Gastroesophageal sphincter (tissue), 4 donors: ENCODE data around the gene OGFOD3. TPM values are rescaled to one million over a fixed set of nuclear protein-coding genes. Genes with fewer than 3 reads are reported as not detected.

Source experiments
- ATAC-seq: fragments of 150-250 bp; one replicate; pipeline ENCODE4 v1.9.1; 2016; ENCODE audit warnings: mild to moderate bottlenecking, moderate library complexity
- H3K27ac ChIP-seq, 4 donors: fragments of 200-600 bp; sonication (generic) in 3 of 4; 1 replicate in 3 of 4; 2 replicates in 1 of 4; pipeline ENCODE4 v1.5.1; 2016 to 2019
- H3K27me3 ChIP-seq: fragments of 200-600 bp; sonication (generic); one replicate; pipeline ENCODE4 v1.5.1; 2019
- H3K36me3 ChIP-seq, 2 donors: fragments of 200-600 bp; sonication (generic); one replicate each; pipeline ENCODE4 v1.5.1; 2019; ENCODE audit warnings: control low read depth in 1 of 2
- H3K4me1 ChIP-seq, 3 donors: fragments of 200-600 bp; sonication (generic); 1 replicate in 2 of 3; 2 replicates in 1 of 3; pipeline ENCODE4 v1.5.1; 2016 to 2019; ENCODE audit warnings: control low read depth in 2 of 3
- H3K4me3 ChIP-seq, 2 donors: fragments of 200-600 bp; sonication (generic); one replicate each; pipeline ENCODE4 v1.5.1; 2019; ENCODE audit warnings: mild to moderate bottlenecking in 1 of 2, moderate library complexity in 1 of 2
- H3K9me3 ChIP-seq, 3 donors: fragments of 200-600 bp; sonication (generic); one replicate each; pipeline ENCODE4 v1.5.1; 2017 to 2019; ENCODE audit warnings: control low read depth in 2 of 3
- EP300 ChIP-seq: sonication (generic); formaldehyde crosslinking; IDR thresholded peaks from one replicate; pipeline ENCODE4 v1.6.1; 2017; ENCODE audit warnings: antibody characterized with exemption, mild to moderate bottlenecking
- POLR2A ChIP-seq, 2 donors: fragments of 450-650 bp; IDR thresholded peaks; one replicate each; pipeline ENCODE4 v1.6.1; 2017; ENCODE audit warnings: antibody characterized with exemption in 2 of 2, mild to moderate bottlenecking in 2 of 2, moderate library complexity in 1 of 2
- POLR2AphosphoS5 ChIP-seq: sonication (generic); formaldehyde crosslinking; IDR thresholded peaks from one replicate; pipeline ENCODE4 v1.6.1; 2017; ENCODE audit warnings: antibody characterized with exemption
- WGBS, 2 donors: methylation state at CpG; one replicate each; pipeline ENCODE4 v1.1.5; 2018; ENCODE audit warnings: low coverage in 1 of 2; 5-methylcytosine and 5-hydroxymethylcytosine counted together
- total RNA-seq, 4 donors: library from RNA; depleted of rRNA; stranded (reverse); fragments of >200 nt; gene quantifications; one replicate each; pipeline ENCODE4 v1.1.0, GENCODE V29; 2016
- TF ChIP-seq, protein P1 (sequence below), 4 experiments: fragments of 200-600 bp in 2 of 4; fragments of 450-650 bp in 2 of 4; sonication (generic) in 1 of 4; IDR thresholded peaks; one replicate each; pipeline ENCODE4 v1.5.1; 2017 to 2019; ENCODE audit warnings: antibody characterized with exemption in 4 of 4, mild to moderate bottlenecking in 2 of 4, moderate library complexity in 2 of 4

OGFOD3 gene
- total RNA-seq, 4 donors from 2014 or later: 26.4 to 39.5 (median 28.8) TPM

DNA sequence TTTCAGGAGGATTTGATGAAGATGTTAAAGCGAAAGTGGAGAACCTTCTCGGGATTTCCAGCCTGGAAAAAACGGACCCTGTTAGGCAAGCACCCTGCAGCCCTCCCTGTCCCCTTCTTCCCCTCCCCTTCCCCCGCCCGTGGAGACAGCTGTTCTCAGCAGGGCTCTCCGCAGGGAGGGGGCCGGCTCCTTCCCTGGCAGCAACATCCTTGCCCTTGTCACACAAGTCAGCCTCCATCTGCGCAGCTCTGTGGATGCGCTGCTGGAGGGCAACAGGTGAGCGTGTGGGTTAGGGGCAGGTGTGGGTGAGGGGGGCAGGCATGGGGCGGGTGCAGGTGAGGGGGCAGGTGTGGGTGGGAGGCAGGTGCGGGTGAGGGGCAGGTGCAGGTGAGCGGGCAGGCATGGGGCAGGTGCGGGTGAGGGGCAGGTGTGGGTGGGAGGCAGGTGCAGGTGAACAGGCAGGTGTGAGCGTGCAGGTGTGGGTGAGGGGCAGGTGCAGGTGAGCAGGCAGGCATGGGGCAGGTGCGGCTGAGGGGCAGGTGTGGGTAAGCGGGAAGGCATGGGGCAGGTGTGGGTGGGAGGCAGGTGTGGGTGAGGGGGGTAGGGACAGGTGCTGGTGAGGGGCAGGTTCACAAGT, 22.7 kb upstream of the OGFOD3 start:
- Histone ChIP-seq H3K36me3 (peaks cover 0 to 78% of the 10 kb centered on the region in 2 donors), H3K27me3 (no peaks in the 10 kb centered on the region), H3K4me1 (peaks cover 0 to 26% (median 0%) of the 10 kb centered on the region in 3 donors), H3K4me3 (peak overlapping the region in 1 of 2 donors; percentile 4), H3K27ac (peak overlapping the region in 2 of 4 donors; percentile 0 to 22), H3K9me3 (no peaks in the 10 kb centered on the region)
- peak; percentile 44 for ATAC-seq
- 68 to 82% methylated on average over 4 to 6 of the region's 17 CpGs for WGBS, 2 donors
- TF ChIP-seq POLR2A (IDR thresholded peaks at IDR 0.05): no peak
- TF ChIP-seq, protein P1, sequence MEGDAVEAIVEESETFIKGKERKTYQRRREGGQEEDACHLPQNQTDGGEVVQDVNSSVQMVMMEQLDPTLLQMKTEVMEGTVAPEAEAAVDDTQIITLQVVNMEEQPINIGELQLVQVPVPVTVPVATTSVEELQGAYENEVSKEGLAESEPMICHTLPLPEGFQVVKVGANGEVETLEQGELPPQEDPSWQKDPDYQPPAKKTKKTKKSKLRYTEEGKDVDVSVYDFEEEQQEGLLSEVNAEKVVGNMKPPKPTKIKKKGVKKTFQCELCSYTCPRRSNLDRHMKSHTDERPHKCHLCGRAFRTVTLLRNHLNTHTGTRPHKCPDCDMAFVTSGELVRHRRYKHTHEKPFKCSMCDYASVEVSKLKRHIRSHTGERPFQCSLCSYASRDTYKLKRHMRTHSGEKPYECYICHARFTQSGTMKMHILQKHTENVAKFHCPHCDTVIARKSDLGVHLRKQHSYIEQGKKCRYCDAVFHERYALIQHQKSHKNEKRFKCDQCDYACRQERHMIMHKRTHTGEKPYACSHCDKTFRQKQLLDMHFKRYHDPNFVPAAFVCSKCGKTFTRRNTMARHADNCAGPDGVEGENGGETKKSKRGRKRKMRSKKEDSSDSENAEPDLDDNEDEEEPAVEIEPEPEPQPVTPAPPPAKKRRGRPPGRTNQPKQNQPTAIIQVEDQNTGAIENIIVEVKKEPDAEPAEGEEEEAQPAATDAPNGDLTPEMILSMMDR (IDR thresholded peaks at IDR 0.05): no peak
- TF ChIP-seq EP300: no peak
- no peak for TF ChIP-seq POLR2AphosphoS5

DNA sequence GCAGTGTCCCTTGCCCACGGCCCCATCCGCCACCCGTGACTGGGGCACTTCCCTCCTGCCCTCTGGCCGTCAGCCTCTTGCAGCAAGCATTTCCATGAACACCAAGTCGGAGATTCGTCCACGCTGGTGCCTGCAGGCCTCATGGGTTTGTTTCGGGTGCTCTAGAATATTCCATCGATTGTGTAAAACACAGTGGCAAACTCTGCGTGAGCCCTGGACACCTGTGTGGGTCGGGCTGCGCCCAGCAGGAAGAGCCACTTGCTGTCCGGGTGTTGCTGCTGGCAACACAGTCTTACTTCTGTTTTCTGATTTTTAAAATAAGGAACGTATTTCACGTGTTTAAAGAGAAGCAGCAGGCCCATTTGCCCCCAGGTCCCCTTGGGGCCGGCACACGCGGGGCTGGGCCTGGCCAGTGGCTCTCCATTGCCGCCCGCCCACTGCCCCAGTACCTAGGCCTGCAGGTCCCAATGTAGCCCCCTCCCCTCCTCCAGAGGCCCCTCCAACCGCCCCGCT, 22.1 kb upstream of the OGFOD3 start:
- peaks cover 0 to 20% (median 0%) of the 10 kb centered on the region in 3 donors for H3K4me1 ChIP-seq
- peak; percentile 14 for ATAC-seq
- peak overlapping the region in 1 of 2 donors; percentile 4 for H3K4me3 ChIP-seq
- no peaks in the 10 kb centered on the region for H3K9me3 ChIP-seq
- no peak for TF ChIP-seq EP300
- TF ChIP-seq POLR2AphosphoS5: no peak
- TF ChIP-seq POLR2A (IDR thresholded peaks at IDR 0.05): no peak
- TF ChIP-seq, protein P1 (IDR thresholded peaks at IDR 0.05): no peak
- H3K27me3 ChIP-seq: no peaks in the 10 kb centered on the region
- WGBS, 2 donors: 60% methylated on average over 6 of the region's 22 CpGs; no CpG with 5 or more reads in 1 of the 2 donors
- H3K27ac ChIP-seq: peak overlapping the region in 2 of 4 donors; percentile 22 to 31
- H3K36me3 ChIP-seq: peaks cover 0 to 81% of the 10 kb centered on the region in 2 donors

DNA sequence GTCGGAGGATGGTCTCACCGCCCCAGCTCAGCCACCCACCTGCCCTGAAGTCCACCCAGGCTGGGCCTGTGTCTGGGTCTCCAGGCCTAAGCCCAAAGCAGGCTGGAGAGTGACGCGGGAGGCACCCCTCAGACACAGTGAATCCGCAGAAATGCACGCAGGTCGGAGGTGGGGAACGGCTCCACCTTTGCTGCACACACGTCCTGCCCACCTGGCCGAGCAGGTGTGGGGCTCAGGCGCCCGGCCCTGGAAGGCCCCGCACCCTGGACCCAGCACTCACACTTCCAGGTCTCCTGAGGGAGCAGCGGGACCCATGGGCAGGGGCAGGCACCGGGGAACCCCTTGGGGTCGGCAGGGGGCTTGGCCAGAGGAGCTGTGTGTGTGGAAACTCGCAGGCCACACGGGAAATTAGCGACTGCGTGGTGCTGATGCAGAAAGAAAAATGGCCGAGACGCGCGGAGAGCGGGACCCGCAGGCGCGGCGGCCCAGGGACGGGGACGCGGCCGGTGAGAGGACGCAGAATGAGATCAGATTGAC, 21.5 kb upstream of the OGFOD3 start:
- peaks cover 0 to 81% of the 10 kb centered on the region in 2 donors for H3K36me3 ChIP-seq
- WGBS, 2 donors: 97% methylated on average over 11 of the region's 34 CpGs; no CpG with 5 or more reads in 1 of the 2 donors
- H3K27me3 ChIP-seq: no peaks in the 10 kb centered on the region
- no peak for ATAC-seq
- peak overlapping the region in 2 of 4 donors; percentile 22 to 31 for H3K27ac ChIP-seq
- no peak for TF ChIP-seq EP300
- TF ChIP-seq POLR2A (IDR thresholded peaks at IDR 0.05): no peak
- no peak for TF ChIP-seq POLR2AphosphoS5
- TF ChIP-seq, protein P1 (IDR thresholded peaks at IDR 0.05): no peak
- H3K9me3 ChIP-seq: no peaks in the 10 kb centered on the region
- no peak overlapping the region for H3K4me3 ChIP-seq
- H3K4me1 ChIP-seq: peaks cover 0 to 14% (median 0%) of the 10 kb centered on the region in 3 donors

DNA sequence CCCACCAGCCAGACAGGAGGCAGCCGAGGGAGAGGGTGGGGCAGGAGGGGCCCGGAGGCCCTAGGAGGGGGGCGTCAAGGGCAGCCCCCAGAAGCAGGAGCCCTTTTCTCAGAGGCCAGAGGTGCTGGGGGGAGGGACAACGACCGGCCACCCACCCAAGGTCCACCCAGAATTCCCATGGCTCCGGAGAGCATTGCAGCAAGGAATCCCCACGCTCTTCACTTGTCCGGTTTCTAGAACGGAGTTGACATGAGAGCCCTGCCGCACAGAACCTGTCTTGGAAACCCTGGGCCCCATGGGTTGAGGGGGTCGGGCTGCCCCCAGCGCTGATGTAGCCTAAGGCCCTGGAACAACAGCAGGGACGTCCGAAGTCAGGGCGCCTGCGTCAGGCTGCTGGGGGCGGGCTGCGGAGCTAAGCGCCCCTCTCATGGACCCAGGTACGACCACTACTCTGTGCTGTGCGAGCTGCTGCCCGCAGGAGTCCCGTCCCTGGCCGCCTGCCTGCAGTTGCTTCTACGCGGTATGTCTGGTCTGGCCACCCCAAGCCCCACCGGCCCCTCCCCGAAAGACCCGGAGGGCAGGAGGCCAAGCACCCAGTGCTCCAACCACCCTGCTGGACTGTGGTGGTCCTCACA, 20.9 kb upstream of the OGFOD3 start:
- Histone ChIP-seq H3K9me3 (no peaks in the 10 kb centered on the region), H3K4me3 (no peak overlapping the region), H3K36me3 (peaks cover 0 to 77% of the 10 kb centered on the region in 2 donors), H3K27me3 (no peaks in the 10 kb centered on the region), H3K27ac (no peak overlapping the region), H3K4me1 (peaks cover 0 to 9% (median 0%) of the 10 kb centered on the region in 3 donors)
- TF ChIP-seq EP300: no peak
- no peak for TF ChIP-seq POLR2A (IDR thresholded peaks at IDR 0.05)
- TF ChIP-seq POLR2AphosphoS5: no peak
- TF ChIP-seq, protein P1 (IDR thresholded peaks at IDR 0.05): no peak
- ATAC-seq: no peak
- 92% methylated on average over 5 of the region's 29 CpGs; no CpG with 5 or more reads in 1 of the 2 donors for WGBS, 2 donors
